Upper lobe of left lung (tissue), 6 donors: ENCODE measurements around the gene HSD11B2. TPM values are rescaled to one million over a fixed set of nuclear protein-coding genes. Genes with fewer than 3 reads are reported as not detected.
A peak's percentile ranks its signal among the peaks of the same experiment; 100 is the strongest.

Source experiments
- ATAC-seq, 2 donors: fragments of 200-7000 bp; cut with Tn5 transposase; one replicate each; pipeline ENCODE4 v1.9.1; 2022; ENCODE audit warnings: mild to moderate bottlenecking in 2 of 2, moderate library complexity in 2 of 2; ENCODE audit not compliant: low FRiP score in 2 of 2
- DNase-seq, 2 donors: peaks; one replicate each; pipeline ENCODE4 v3.0.0-alpha.2; 2019 to 2020
- H3K27ac ChIP-seq, 4 donors: fragments of 200-600 bp; sonication (generic); one replicate each; pipeline ENCODE4 v1.5.1; 2016 to 2019
- H3K27me3 ChIP-seq, 4 donors: fragments of 200-600 bp; sonication (generic); one replicate each; pipeline ENCODE4 v1.5.1; 2017 to 2019
- H3K36me3 ChIP-seq, 4 donors: fragments of 200-600 bp; sonication (generic); one replicate each; pipeline ENCODE4 v1.5.1; 2016 to 2019
- H3K4me1 ChIP-seq, 4 donors: fragments of 200-600 bp; sonication (generic); one replicate each; pipeline ENCODE4 v1.5.1; 2018 to 2019
- H3K4me3 ChIP-seq, 4 donors: fragments of 200-600 bp; sonication (generic); one replicate each; pipeline ENCODE4 v1.5.1; 2017 to 2019; ENCODE audit warnings: mild to moderate bottlenecking in 2 of 4, moderate library complexity in 1 of 4
- H3K9me3 ChIP-seq, 4 donors: fragments of 200-600 bp; sonication (generic); one replicate each; pipeline ENCODE4 v1.5.1; 2018 to 2019
- CTCF ChIP-seq, 6 experiments: fragments of 450-650 bp in 4 of 6; fragments of 200-600 bp in 2 of 6; sonication (generic) in 2 of 6; IDR thresholded peaks; one replicate each; pipeline ENCODE4 v1.5.1; 2016 to 2019; ENCODE audit warnings: antibody characterized with exemption in 6 of 6
- EP300 ChIP-seq, 4 donors: sonication (generic); formaldehyde crosslinking; IDR thresholded peaks; one replicate each; pipeline ENCODE4 v1.5.1; 2017; ENCODE audit warnings: antibody characterized with exemption in 4 of 4, control low read depth in 2 of 4
- POLR2A ChIP-seq, 4 donors: fragments of 450-650 bp; IDR thresholded peaks; one replicate each; pipeline ENCODE4 v1.5.1; 2016 to 2017; ENCODE audit warnings: antibody characterized with exemption in 4 of 4, mild to moderate bottlenecking in 2 of 4
- POLR2AphosphoS5 ChIP-seq, 2 donors: sonication (generic); formaldehyde crosslinking; IDR thresholded peaks; one replicate each; pipeline ENCODE4 v1.5.1; 2017; ENCODE audit warnings: antibody characterized with exemption in 2 of 2
- WGBS, 2 donors: methylation state at CpG; one replicate each; pipeline ENCODE4 v1.1.5; 2017 to 2018; 5-methylcytosine and 5-hydroxymethylcytosine counted together
- total RNA-seq, 6 donors: library from RNA; depleted of rRNA in 4 of 6; stranded (reverse); fragments of >200 nt in 4 of 6; gene quantifications; one replicate each; pipeline versions ENCODE4 v1.1.0 to v1.2.1, GENCODE V29; 2016 to 2021
- donor health status: DM: no; HTN: no; CAD: no; lungs with moderate emphysema.
- donor health status: DM: no; HTN: yes; CAD: no; lungs with severe emphysema.

HSD11B2 gene
- total RNA-seq, 6 donors from 2014 or later: 0.78 to 5.0 (median 1.6) TPM

GRCh38 chr16:67438824-67439393, 8.0 kb downstream of the HSD11B2 start:
- peaks cover 11 to 77% (median 63%) of the 10 kb centered on the region in 4 donors for H3K36me3 ChIP-seq
- ATAC-seq (no peak), DNase-seq (peak in 1 of 2 donors; percentile 56)
- no peak overlapping the region for H3K4me3 ChIP-seq
- 85 to 96% methylated on average over 9 to 11 of the region's 19 CpGs for WGBS, 2 donors
- TF ChIP-seq CTCF (IDR thresholded peaks at IDR 0.05) (no peak), POLR2A (IDR thresholded peaks at IDR 0.05) (no peak)
- peaks cover 9 to 32% (median 29%) of the 10 kb centered on the region in 4 donors for H3K4me1 ChIP-seq
- H3K9me3 ChIP-seq: no peaks in the 10 kb centered on the region
- H3K27ac ChIP-seq: no peak overlapping the region
- no peaks in the 10 kb centered on the region for H3K27me3 ChIP-seq

GRCh38 chr16:67441271-67441753, 10.4 kb downstream of the HSD11B2 start:
- H3K36me3 ChIP-seq: peaks cover 11 to 88% (median 68%) of the 10 kb centered on the region in 4 donors

DNA sequence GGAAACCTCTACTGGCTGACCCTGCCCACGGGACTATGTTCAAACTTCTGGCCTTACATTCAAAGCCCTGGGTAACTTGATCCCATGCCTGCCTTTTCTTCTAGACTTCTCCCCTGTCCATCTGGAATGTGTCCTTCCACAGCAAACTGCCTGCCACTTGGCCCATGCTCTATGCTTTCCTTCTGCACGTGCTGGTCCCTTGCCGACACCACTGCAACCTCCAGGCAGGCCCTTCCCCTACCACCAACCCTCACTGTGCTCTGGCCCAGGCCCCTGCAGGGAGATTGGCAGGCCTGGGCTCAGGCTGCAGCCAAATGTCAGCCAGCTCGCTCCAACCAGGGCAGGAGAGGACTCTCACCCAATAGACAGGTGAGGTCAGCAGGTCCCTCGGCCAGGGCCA, 11.0 kb downstream of the HSD11B2 start:
- WGBS, 2 donors: 58 to 81% methylated on average over 5 of the region's 5 CpGs
- TF ChIP-seq POLR2A (IDR thresholded peaks at IDR 0.05): no peak
- peak; percentile 25 to 38 for TF ChIP-seq POLR2AphosphoS5 (IDR thresholded peaks at IDR 0.05)
- H3K4me3 ChIP-seq: no peak overlapping the region
- H3K36me3 ChIP-seq: peaks cover 11 to 82% (median 63%) of the 10 kb centered on the region in 4 donors
- peak overlapping the region in 3 of 4 donors; percentile 8 to 62 (median 26) for H3K27ac ChIP-seq
- no peaks in the 10 kb centered on the region for H3K9me3 ChIP-seq
- DNase-seq: peak in 1 of 2 donors; percentile 55
- ATAC-seq: no peak
- peaks cover 28 to 57% (median 46%) of the 10 kb centered on the region in 4 donors for H3K4me1 ChIP-seq
- H3K27me3 ChIP-seq: no peaks in the 10 kb centered on the region

More at GRCh38 chr16:67441271-67441753, 10.4 kb downstream of the HSD11B2 start:
- no peaks in the 10 kb centered on the region for H3K9me3 ChIP-seq
- H3K4me3 ChIP-seq: no peak overlapping the region
- H3K27me3 ChIP-seq: no peaks in the 10 kb centered on the region
- WGBS, 2 donors: 67% methylated on average over 8 to 17 of the region's 17 CpGs
- peaks cover 22 to 51% (median 40%) of the 10 kb centered on the region in 4 donors for H3K4me1 ChIP-seq
- ATAC-seq (peak in 1 of 2 donors; percentile 85), DNase-seq (peak; percentile 88 to 91)
- peak overlapping the region; percentile 8 to 62 (median 18) for H3K27ac ChIP-seq
- TF ChIP-seq POLR2AphosphoS5 (IDR thresholded peaks at IDR 0.05) (peak in 1 of 2 donors; percentile 11), CTCF (IDR thresholded peaks at IDR 0.05) (no peak), POLR2A (IDR thresholded peaks at IDR 0.05) (no peak), EP300 (IDR thresholded peaks at IDR 0.05) (peak in 1 of 4 donors; percentile 18)

DNA sequence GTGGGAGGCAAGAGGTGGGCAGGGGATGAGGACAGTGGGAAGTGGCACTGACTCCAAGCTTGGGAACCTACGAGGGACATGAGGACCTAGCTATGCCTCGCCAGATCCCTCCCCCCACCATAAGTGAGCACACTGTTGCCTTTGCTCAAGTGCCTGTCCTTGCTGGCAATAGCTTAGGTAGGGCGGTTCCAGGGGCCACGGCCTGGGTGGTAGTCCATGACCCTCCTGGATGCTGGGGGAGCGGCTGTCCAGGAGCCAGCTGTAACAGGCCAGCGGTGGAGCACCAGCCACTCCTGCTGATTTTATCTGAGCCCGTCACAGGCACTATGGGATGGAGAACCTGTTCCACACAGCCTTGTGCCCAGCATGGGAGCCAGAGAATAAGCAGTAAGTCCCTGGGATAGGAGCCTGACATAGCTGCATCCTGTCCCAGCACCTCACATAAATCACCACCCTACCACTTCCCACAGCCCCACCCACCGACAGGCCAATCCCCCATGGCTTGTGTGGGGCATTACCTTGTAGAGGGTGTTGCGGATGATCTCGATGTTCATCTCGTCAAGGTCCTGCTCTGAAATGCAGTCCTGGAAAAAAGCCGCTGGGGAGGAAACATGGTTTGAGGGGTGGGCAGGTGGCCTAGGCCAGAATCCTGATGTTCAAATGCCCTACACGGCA, 11.8 kb downstream of the HSD11B2 start:
- WGBS, 2 donors: 85 to 89% methylated on average over 4 to 8 of the region's 13 CpGs
- peaks cover 36 to 65% (median 53%) of the 10 kb centered on the region in 4 donors for H3K4me1 ChIP-seq
- DNase-seq (no peak), ATAC-seq (no peak)
- H3K9me3 ChIP-seq: no peaks in the 10 kb centered on the region
- no peaks in the 10 kb centered on the region for H3K27me3 ChIP-seq
- H3K36me3 ChIP-seq: peaks cover 11 to 74% (median 59%) of the 10 kb centered on the region in 4 donors
- no peak for TF ChIP-seq POLR2A (IDR thresholded peaks at IDR 0.05)
- H3K4me3 ChIP-seq: no peak overlapping the region
- peak overlapping the region; percentile 5 to 62 (median 34) for H3K27ac ChIP-seq

DNA sequence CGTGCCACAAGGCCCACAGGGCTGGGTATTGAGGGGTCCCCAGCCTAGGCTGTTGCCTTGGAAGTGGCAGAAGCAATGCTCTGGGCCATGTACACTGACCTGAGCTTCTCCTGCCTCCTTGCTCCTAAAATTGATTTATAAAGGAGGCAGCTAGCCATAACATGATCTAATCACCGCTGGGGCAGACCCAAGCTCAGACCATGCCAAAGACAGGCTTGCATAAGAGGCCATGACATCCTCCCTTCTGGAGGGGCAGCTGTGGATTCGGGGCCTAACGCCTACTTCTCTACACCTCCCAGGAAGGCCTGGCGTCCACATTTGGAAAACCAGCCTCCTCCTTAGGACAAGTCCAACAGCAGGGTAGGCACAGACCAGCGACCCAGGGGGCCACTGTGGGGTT, 12.3 kb downstream of the HSD11B2 start:
- DNase-seq: no peak
- no peak overlapping the region for H3K4me3 ChIP-seq
- peak overlapping the region; percentile 5 to 62 (median 34) for H3K27ac ChIP-seq
- ATAC-seq: peak in 1 of 2 donors; percentile 84
- 85 to 94% methylated on average over 5 to 6 of the region's 6 CpGs for WGBS, 2 donors
- no peaks in the 10 kb centered on the region for H3K27me3 ChIP-seq
- H3K36me3 ChIP-seq: peaks cover 6 to 69% (median 56%) of the 10 kb centered on the region in 4 donors
- peaks cover 41 to 71% (median 57%) of the 10 kb centered on the region in 4 donors for H3K4me1 ChIP-seq
- TF ChIP-seq EP300 (IDR thresholded peaks at IDR 0.05): no peak
- TF ChIP-seq POLR2AphosphoS5 (IDR thresholded peaks at IDR 0.05): peak in 1 of 2 donors; percentile 26
- no peaks in the 10 kb centered on the region for H3K9me3 ChIP-seq
